H1 (cell line): Measurements from ENCODE around the gene KLK12.

Experiments
- ATF2 ChIP-seq: IDR thresholded peaks from 2 replicates; pipeline ENCODE4 v1.6.1; 2012; ENCODE audit warnings: low read length, inconsistent platforms
- ATF3 ChIP-seq: IDR thresholded peaks from 2 replicates; pipeline ENCODE4 v1.6.1; 2011; ENCODE audit warnings: low read depth, mild to moderate bottlenecking, low read length; ENCODE audit not compliant: insufficient read depth
- CHD2 ChIP-seq: IDR thresholded peaks from 2 replicates; pipeline ENCODE4 v1.6.1; 2012; ENCODE audit warnings: low read length, improper control_type of control experiment
- CREB1 ChIP-seq: IDR thresholded peaks from 2 replicates; pipeline ENCODE4 v1.6.1; 2012; ENCODE audit warnings: inconsistent platforms
- CTCF ChIP-seq, 3 experiments: IDR thresholded peaks; 1 replicate in 2 of 3; 2 replicates in 1 of 3; pipeline versions ENCODE4 v1.5.1 to v1.6.1; 2011; ENCODE audit warnings: low read length in 3 of 3, mild to moderate bottlenecking in 3 of 3, inconsistent platforms in 2 of 3, low read depth in 1 of 3, moderate library complexity in 1 of 3; ENCODE audit not compliant: insufficient read depth in 1 of 3; ENCODE audit errors: control extremely low read depth in 1 of 3
- EZH2 ChIP-seq: fragments of 200-600 bp; sonication (generic); IDR thresholded peaks from 2 replicates; pipeline ENCODE4 v1.7.1; 2012; ENCODE audit warnings: low read depth, mild to moderate bottlenecking, moderate library complexity, low read length, inconsistent platforms; ENCODE audit not compliant: severe bottlenecking
- GTF2F1 ChIP-seq: IDR thresholded peaks from 2 replicates; pipeline ENCODE4 v1.6.1; 2012; ENCODE audit warnings: low read depth, low read length, improper control_type of control experiment, borderline replicate concordance
- JUN ChIP-seq: IDR thresholded peaks from 2 replicates; pipeline ENCODE4 v1.6.1; 2011; ENCODE audit warnings: low read depth, mild to moderate bottlenecking, improper control_type of control experiment, low read length
- JUND ChIP-seq: IDR thresholded peaks from 2 replicates; pipeline ENCODE4 v1.6.1; 2011; ENCODE audit warnings: mild to moderate bottlenecking, improper control_type of control experiment, low read length
- KDM5A ChIP-seq: fragments of 200-600 bp; IDR thresholded peaks from 2 replicates; pipeline ENCODE4 v1.7.1; 2012; ENCODE audit warnings: mild to moderate bottlenecking, low read length, inconsistent platforms, mixed read lengths
- POLR2A ChIP-seq, 2 experiments: IDR thresholded peaks; 1 replicate in 1 of 2; 2 replicates in 1 of 2; pipeline ENCODE4 v1.6.1; 2011; ENCODE audit warnings: low read depth in 2 of 2, low read length in 2 of 2, mild to moderate bottlenecking in 2 of 2; ENCODE audit errors: control extremely low read depth in 1 of 2
- POLR2AphosphoS5 ChIP-seq: IDR thresholded peaks from 2 replicates; pipeline ENCODE4 v1.6.1; 2011; ENCODE audit warnings: low read depth, low read length
- POU5F1 ChIP-seq: IDR thresholded peaks from 2 replicates; pipeline ENCODE4 v1.6.1; 2011; ENCODE audit warnings: low read depth, mild to moderate bottlenecking, low read length, moderate library complexity
- TAF1 ChIP-seq: IDR thresholded peaks from 2 replicates; pipeline ENCODE4 v1.6.1; 2011; ENCODE audit warnings: mild to moderate bottlenecking, low read depth, low read length

GRCh38 chr19:51078731-51079130 lies 43.9 kb upstream of the KLK12 start:
- TF ChIP-seq KDM5A (no peak), CTCF (IDR thresholded peaks at IDR 0.05; ENCODE audit: control extremely low read depth in 1 of 3, insufficient read depth in 1 of 3, low read depth in 1 of 3, low read length in 3 of 3) (no peak), EZH2 (no peak), ATF3 (no peak), POU5F1 (no peak), POLR2AphosphoS5 (no peak), POLR2A (IDR thresholded peaks at IDR 0.05; ENCODE audit: control extremely low read depth in 1 of 2, low read depth in 2 of 2, low read length in 2 of 2) (no peak), JUND (no peak), JUN (no peak), CREB1 (no peak), TAF1 (no peak), GTF2F1 (no peak), CHD2 (no peak), ATF2 (no peak)
